Pons (tissue), 1 donor: Measurements from ENCODE around the gene LY86.
A peak's percentile ranks its signal among the peaks of the same experiment; 100 is the strongest.

Experiments used
- DNase-seq: peaks from one replicate; pipeline ENCODE4 v3.0.0-alpha.2; 2016; ENCODE audit warnings: low spot score

LY86 gene

DNA sequence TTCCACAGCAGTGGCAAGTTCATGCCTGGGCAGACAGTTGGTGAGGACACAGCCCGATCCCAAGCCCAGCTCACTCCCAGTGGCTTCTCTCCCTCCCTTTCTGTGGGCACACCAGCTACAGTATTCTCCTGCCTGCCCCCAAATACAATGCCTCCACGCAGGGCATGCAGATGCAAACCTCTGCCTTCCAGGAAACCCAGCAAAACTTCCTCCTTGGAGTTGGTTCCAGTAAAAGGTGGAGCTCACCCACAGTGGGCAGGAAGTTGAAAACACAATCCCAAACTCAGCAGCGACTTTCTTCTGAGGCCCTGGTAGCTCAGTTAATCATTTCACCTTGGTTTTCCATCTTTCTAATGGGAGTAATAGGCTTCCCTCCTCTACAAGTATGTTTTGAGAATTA lies 93.7 kb downstream of the LY86 start:
- no peak for DNase-seq

GRCh38 chr6:6683969-6684833 lies 95.7 kb downstream of the LY86 start:
- DNase-seq, result no peak

GRCh38 chr6:6685249-6686040 lies 96.9 kb downstream of the LY86 start:
- DNase-seq, result no peak

DNA sequence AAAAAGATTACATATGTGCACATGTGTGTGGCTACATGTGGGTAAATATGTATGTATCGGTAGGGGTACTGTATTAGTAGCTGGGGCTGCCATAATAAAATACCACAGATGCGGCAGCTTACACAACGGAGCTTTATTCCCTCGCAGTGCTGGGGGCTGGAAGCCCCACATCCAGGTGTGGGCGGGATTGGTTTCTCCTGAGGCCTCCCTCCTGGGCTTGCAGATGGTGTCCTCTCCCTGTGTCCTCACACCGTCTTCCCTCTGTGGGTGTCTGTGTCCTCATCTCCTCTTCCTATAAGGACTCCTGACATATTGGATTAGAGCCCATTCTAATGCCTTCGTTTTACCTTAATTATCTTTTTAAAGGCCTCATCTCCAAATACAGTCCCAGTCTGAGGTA lies 97.7 kb downstream of the LY86 start:
- no peak for DNase-seq

- DNase-seq, result no peak
These were observed 98.5 kb downstream of the LY86 start for GRCh38 chr6:6686748-6687601.

- DNase-seq, result no peak
These were observed 99.8 kb downstream of the LY86 start for GRCh38 chr6:6688283-6688682.

DNA sequence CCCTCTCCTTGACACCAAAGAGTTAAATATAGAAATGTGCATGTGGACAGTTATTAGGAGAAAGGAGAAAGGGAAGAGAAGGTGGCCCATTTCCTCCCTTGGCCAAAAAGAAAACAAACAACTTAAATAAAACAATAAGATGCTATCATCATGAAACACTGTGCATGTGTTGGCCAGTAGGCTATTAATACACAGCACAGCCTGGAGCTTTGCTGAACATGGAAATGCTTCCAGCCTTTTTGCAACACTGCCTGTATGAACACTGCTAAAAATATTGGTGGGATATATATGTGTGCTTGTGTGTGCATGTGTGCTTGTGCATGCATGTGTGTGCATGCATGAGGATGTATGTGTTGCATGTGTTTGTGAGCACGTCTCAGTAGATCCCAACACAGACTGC lies 100.4 kb downstream of the LY86 start:
- DNase-seq, result no peak

- DNase-seq, result no peak
These were observed 101.1 kb downstream of the LY86 start for GRCh38 chr6:6689400-6690143.

DNA sequence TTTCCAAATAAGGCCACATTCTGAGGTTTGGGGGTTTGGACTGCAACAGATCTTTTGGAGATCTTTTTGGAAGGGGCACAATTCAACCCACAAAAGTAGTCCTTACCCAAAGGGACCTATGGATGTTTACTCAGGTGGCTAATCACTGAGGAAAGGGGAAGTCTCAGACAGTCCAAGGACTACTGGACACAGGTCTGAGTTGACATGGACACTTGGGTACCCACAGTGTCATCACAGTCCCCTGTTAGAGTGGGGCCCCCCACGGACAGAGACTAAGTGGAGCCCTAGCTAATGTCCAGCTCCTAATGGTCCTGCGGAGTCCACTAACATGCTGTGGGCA lies 101.6 kb downstream of the LY86 start:
- DNase-seq, result no peak

DNA sequence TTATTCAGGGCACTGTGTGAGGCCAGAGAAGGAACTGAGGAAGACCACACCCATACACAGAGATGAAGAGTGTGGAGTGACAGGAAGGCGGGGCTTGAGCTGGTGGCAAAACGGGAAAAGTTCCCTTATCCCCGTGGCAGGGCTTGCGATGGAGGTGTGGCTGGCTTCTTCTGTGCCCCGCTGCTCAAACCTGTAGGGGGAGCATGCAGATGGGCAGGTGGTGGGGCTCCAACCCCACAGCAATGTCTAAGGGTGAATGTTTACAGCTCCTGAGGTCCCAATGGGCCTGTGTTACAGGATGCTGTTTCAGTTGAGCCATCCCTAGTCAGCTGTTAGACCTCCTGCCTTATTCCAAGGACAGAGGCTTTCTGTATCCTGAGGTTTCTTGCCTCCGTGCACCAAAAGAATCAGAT lies 105.9 kb downstream of the LY86 start:
- DNase-seq, result no peak

- DNase-seq, result no peak
These were observed 106.5 kb downstream of the LY86 start for GRCh38 chr6:6694825-6695624.

- no peak for DNase-seq
These were observed 107.2 kb downstream of the LY86 start for GRCh38 chr6:6695625-6696276.

- DNase-seq, result peak; percentile 72
These were observed 108.5 kb downstream of the LY86 start for GRCh38 chr6:6696867-6697531.

- DNase-seq, result no peak
These were observed 109.1 kb downstream of the LY86 start for GRCh38 chr6:6697620-6698019.

GRCh38 chr6:6699741-6700367 lies 111.3 kb downstream of the LY86 start:
- peak; percentile 62 for DNase-seq

DNA sequence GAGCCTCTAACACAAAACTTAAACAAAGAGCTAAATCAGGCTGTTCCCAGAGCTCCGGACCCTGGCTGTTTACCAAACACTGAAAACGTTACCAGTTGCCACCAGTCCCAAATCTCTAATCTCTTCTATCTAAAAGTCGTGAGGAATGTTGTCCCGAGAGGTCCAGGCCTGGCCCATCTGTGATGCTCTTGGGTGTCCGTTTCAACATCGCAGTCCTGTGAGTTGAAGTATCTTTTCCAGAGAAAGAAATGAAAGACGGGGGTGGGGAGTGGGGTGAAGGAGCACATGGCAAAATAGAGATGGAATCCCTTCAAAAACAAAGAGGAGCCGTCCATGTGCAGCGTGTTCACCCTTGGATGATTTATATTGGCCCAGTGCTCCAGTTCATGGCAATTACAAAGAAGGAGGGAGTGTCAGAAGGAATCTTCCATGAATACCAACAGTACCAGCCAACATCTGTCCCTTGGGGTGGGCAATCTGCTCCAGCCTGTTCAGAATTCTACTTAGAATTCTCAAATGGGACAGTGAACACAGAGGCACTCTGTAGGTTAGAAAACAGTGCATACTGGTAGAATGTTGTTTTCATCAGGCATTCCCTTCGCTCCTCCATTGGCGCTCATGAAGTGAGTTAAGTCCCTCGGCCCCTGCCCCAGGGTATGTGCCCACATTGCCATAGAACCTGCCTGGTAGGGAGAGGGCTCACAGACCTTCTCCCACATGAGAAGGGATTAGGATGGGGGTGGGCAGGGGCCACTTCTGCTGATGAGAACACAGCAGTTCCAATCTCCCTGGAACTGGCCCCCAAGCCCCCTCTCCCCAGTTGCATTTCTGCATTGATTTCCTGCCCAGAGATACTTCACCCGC lies 112.1 kb downstream of the LY86 start:
- DNase-seq, result no peak

DNA sequence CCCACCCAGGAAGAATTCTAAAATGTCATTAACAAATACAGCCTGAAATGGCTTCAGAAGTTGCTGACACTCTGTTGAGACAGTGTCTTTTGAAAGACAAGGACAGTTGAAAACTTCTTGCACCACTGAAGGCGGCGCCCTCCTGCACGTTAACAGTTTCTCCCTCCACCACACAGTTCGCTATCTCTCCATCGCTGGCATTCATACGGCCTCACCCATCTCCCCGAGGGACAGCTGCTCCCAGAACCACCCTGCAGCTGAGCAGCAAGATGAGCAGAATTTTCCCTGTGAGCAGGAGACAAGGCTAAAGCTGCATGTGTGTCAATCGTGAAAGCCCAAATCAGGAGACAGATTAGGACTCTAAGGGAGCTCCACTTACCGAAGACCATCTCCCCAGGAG lies 113.3 kb downstream of the LY86 start:
- DNase-seq, result no peak

DNA sequence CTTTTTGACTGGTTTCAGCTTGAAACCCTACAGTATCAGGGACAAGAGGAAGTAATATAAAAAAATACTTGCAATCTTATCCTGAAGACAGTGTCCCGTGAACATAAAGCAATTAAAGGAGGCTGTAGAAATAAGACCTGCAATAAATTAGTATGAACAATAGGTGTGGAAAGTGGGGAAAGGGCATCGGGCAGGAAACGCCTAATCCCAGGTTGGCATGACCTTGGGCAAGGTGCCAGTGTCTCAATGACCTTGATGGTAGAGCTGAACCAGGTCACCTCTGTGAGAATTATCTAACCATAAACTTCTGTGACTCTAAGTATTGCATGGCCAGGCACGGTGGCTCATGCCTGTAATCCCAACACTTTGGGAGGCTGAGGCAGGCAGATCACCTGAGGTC lies 115.2 kb downstream of the LY86 start:
- no peak for DNase-seq
